Thyroid gland (tissue), 4 donors: ENCODE measurements around the gene RIPOR2.

ENCODE experiments used
- POLR2A ChIP-seq, 2 donors: fragments of 450-650 bp; IDR thresholded peaks; one replicate each; pipeline ENCODE4 v1.6.1; 2017; ENCODE audit warnings: antibody characterized with exemption in 2 of 2, mild to moderate bottlenecking in 2 of 2, moderate library complexity in 1 of 2
- TF ChIP-seq, protein P1 (sequence below), 6 experiments: fragments of 200-600 bp in 3 of 6; fragments of 450-650 bp in 3 of 6; sonication (generic) in 3 of 6; IDR thresholded peaks; one replicate each; pipeline ENCODE4 v1.5.1; 2016 to 2019; ENCODE audit warnings: antibody characterized with exemption in 6 of 6, mild to moderate bottlenecking in 2 of 6, inconsistent platforms in 1 of 6, moderate library complexity in 1 of 6

DNA sequence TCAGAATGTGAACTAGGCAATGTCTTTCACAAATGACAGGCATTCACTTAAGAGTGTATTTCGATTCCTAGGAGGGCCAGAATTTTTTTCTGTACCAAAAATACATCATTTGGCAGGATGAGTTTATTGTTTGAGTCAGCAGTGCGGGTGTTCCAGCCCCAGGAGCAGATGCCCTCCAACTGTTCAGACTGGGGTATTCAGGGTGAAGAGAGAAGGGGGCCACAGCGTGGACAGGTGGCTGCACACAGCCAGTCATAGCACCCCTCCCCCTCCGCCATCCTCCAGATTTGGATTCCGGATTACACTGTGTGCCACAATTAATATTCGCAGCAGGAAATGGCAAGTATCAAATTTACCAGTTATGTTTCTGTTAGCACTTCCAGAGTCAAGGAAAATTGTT lies 38.6 kb downstream of the RIPOR2 start:
- no peak for TF ChIP-seq POLR2A (IDR thresholded peaks at IDR 0.05)
- TF ChIP-seq, protein P1, sequence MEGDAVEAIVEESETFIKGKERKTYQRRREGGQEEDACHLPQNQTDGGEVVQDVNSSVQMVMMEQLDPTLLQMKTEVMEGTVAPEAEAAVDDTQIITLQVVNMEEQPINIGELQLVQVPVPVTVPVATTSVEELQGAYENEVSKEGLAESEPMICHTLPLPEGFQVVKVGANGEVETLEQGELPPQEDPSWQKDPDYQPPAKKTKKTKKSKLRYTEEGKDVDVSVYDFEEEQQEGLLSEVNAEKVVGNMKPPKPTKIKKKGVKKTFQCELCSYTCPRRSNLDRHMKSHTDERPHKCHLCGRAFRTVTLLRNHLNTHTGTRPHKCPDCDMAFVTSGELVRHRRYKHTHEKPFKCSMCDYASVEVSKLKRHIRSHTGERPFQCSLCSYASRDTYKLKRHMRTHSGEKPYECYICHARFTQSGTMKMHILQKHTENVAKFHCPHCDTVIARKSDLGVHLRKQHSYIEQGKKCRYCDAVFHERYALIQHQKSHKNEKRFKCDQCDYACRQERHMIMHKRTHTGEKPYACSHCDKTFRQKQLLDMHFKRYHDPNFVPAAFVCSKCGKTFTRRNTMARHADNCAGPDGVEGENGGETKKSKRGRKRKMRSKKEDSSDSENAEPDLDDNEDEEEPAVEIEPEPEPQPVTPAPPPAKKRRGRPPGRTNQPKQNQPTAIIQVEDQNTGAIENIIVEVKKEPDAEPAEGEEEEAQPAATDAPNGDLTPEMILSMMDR (IDR thresholded peaks at IDR 0.05) = no peak
